HepG2 (cell line): ENCODE measurements around the gene XG. TPM values are rescaled to one million over a fixed set of nuclear protein-coding genes. Genes with fewer than 3 reads are reported as not detected.

Source experiments
- ATAC-seq: fragments of 200-7000 bp; cut with Tn5 transposase; 3 replicates; pipeline ENCODE4 v1.9.1; 2020; ENCODE audit warnings: mild to moderate bottlenecking, moderate library complexity
- BruUV-seq: library from RNA; stranded (reverse); fragments of 400-500 nt; replicated peaks from 2 replicates; lab custom pipeline; 2021; lab: Mats Ljungman, UMichigan
- CTCF ChIA-PET: fragments of 300-600 bp; formaldehyde crosslinking; extraction: SDS; loops from one replicate; lab custom pipeline; 2021; ENCODE audit warnings: low total read pairs, inconsistent platforms, low intra/inter-chr PET ratio; lab: Yijun Ruan, JAX
- POLR2A ChIA-PET: fragments of 350-600 bp; sonication (Branson Sonifier 250); formaldehyde crosslinking; loops from one replicate; lab custom pipeline; 2020; ENCODE audit warnings: antibody characterized with exemption, inconsistent platforms; lab: Yijun Ruan, JAX
- DNase-seq: peaks from one replicate; pipeline ENCODE4 v3.0.0-alpha.2; 2015; ENCODE audit warnings: low spot score
- FAIRE-seq: peaks from 3 replicates; lab custom pipeline; 2011; peaks lifted over from hg19 to GRCh38; lab: Jason Lieb, UNC
- H2AFZ ChIP-seq: one replicate; pipeline ENCODE4 v1.6.1; 2011; ENCODE audit warnings: low read length, inconsistent platforms
- H3K27ac ChIP-seq: fragments of 300-600 bp; 3 replicates; pipeline ENCODE4 v1.8.0; 2011; ENCODE audit warnings: mixed run types, mild to moderate bottlenecking, mixed read lengths, low read length, inconsistent platforms; ENCODE audit not compliant: insufficient read depth; ENCODE audit errors: extremely low read length
- H3K27me3 ChIP-seq, 2 experiments: fragments of 200-600 bp in 1 of 2; 2 replicates in 1 of 2; 3 replicates in 1 of 2; pipeline versions ENCODE4 v1.6.0 to v1.8.0; 2011; ENCODE audit warnings: low read length in 2 of 2, mild to moderate bottlenecking in 2 of 2, moderate library complexity in 2 of 2, inconsistent platforms in 1 of 2; ENCODE audit not compliant: insufficient read depth in 2 of 2, control insufficient read depth in 1 of 2
- H3K36me3 ChIP-seq, 2 experiments: fragments of 200-600 bp in 1 of 2; replicated peaks in 1 of 2; 2 replicates in 1 of 2; 3 replicates in 1 of 2; pipeline versions ENCODE4 v1.5.1 to v1.8.0; 2011; ENCODE audit warnings: low read length in 2 of 2, inconsistent platforms in 1 of 2; ENCODE audit not compliant: insufficient read depth in 2 of 2, control insufficient read depth in 1 of 2
- H3K4me1 ChIP-seq: 2 replicates; pipeline ENCODE4 v1.5.1; 2012; ENCODE audit warnings: low read length, inconsistent platforms; ENCODE audit not compliant: insufficient read depth
- H3K4me2 ChIP-seq: 2 replicates; pipeline ENCODE4 v1.6.0; 2011; ENCODE audit warnings: low read depth, low read length, inconsistent platforms
- H3K4me3 ChIP-seq, 3 experiments: fragments of 200-600 bp in 1 of 3; sonication (generic), shearing (Covaris generic) in 1 of 3; replicated peaks in 1 of 3; 2 replicates each; pipeline ENCODE4 v1.5.1; 2011 to 2016; ENCODE audit warnings: low read length in 3 of 3, inconsistent platforms in 2 of 3, low read depth in 2 of 3, mild to moderate bottlenecking in 2 of 3, control low read depth in 1 of 3, mixed read lengths in 1 of 3; ENCODE audit not compliant: insufficient read depth in 1 of 3
- H3K79me2 ChIP-seq: one replicate; pipeline ENCODE4 v1.6.1; 2011; ENCODE audit warnings: low read length, inconsistent platforms; ENCODE audit not compliant: insufficient read depth
- H3K9ac ChIP-seq: 2 replicates; pipeline ENCODE4 v1.6.0; 2011; ENCODE audit warnings: mild to moderate bottlenecking, low read depth, low read length, inconsistent platforms; ENCODE audit not compliant: insufficient read depth
- H3K9me3 ChIP-seq: 2 replicates; pipeline ENCODE4 v1.5.1; 2012; ENCODE audit warnings: mild to moderate bottlenecking, low read length
- H4K20me1 ChIP-seq: 2 replicates; pipeline ENCODE4 v1.6.0; 2011; ENCODE audit warnings: inconsistent platforms, mild to moderate bottlenecking, low read length, moderate library complexity; ENCODE audit not compliant: insufficient read depth
- ELK4 ChIP-seq: sonication (generic); formaldehyde crosslinking; IDR thresholded peaks from 2 replicates; pipeline ENCODE4 v1.9.0; 2021; ENCODE audit warnings: missing genetic modification reagents, borderline replicate concordance
- IKZF1 ChIP-seq: fragments of 450-650 bp; IDR thresholded peaks from 2 replicates; pipeline ENCODE4 v1.7.1; 2016
- MYNN ChIP-seq: sonication (generic); formaldehyde crosslinking; IDR thresholded peaks from 2 replicates; pipeline ENCODE4 v1.4.0; 2020; ENCODE audit warnings: mild to moderate bottlenecking, low read depth, missing genetic modification reagents
- NFKBIZ ChIP-seq: IDR thresholded peaks from 2 replicates; pipeline ENCODE4 v1.6.1; 2018; ENCODE audit warnings: missing genetic modification reagents, missing compliant biosample characterization
- PCBP1 ChIP-seq: fragments of 200-400 bp; formaldehyde crosslinking; IDR thresholded peaks from 2 replicates; pipeline ENCODE4 v1.6.1; 2017; ENCODE audit warnings: mild to moderate bottlenecking, low read depth, low read length, borderline replicate concordance
- RELA ChIP-seq: sonication (generic); formaldehyde crosslinking; IDR thresholded peaks from 2 replicates; pipeline ENCODE4 v1.4.0; 2020; ENCODE audit warnings: missing genetic modification reagents
- ZBTB49 ChIP-seq: sonication (generic); formaldehyde crosslinking; IDR thresholded peaks from 2 replicates; pipeline ENCODE4 v1.4.0; 2020; ENCODE audit warnings: missing genetic modification reagents, borderline replicate concordance
- ZNF607 ChIP-seq: sonication (generic); formaldehyde crosslinking; IDR thresholded peaks from 2 replicates; pipeline ENCODE4 v1.5.1; 2020; ENCODE audit warnings: missing genetic modification reagents, mild to moderate bottlenecking, borderline replicate concordance
- ZNF850 ChIP-seq: sonication (generic); formaldehyde crosslinking; conservative IDR thresholded peaks from 2 replicates; pipeline ENCODE4 v1.9.0; 2021; ENCODE audit warnings: mild to moderate bottlenecking, missing genetic modification reagents
- WGBS: methylation state at CpG from one replicate; pipeline ENCODE4 v1.1.6; 2017; ENCODE audit warnings: low lambda C conversion rate; 5-methylcytosine and 5-hydroxymethylcytosine counted together
- in situ Hi-C: cut with HindIII; loops from 2 replicates; pipeline ENCODE4 v1.10.0; 2017; ENCODE audit warnings: low pct_unique_long_range_greater_than_20kb; ENCODE audit not compliant: extremely low pct_ligation_motif_present
- intact Hi-C: fragments of 100-400 bp; cut with micrococcal nuclease; formaldehyde crosslinking; loops from one replicate; pipeline ENCODE4 v1.10.0; 2022; ENCODE audit not compliant: unreplicated experiment
- polyA plus RNA-seq, 8 experiments: library from polyadenylated mRNA; depleted of rRNA in 3 of 8; stranded (reverse) in 7 of 8; unstranded in 1 of 8; fragments of >200 nt; fragmentation: Illumina TruSeq in 4 of 8; extraction: Trizol in 4 of 8; gene quantifications; 2 replicates each; pipeline versions ENCODE4 v1.2.1 to v1.2.3, GENCODE V29; 2011 to 2016; ENCODE audit warnings: low read depth in 4 of 8, missing spikeins in 1 of 8, mixed read lengths in 1 of 8; ENCODE audit not compliant: insufficient read depth in 1 of 8
- total RNA-seq, 5 experiments: library from RNA; depleted of rRNA; stranded (reverse); fragments of >200 nt; fragmentation: Illumina TruSeq; extraction: Trizol; gene quantifications; 2 replicates each; pipeline ENCODE4 v1.2.3, GENCODE V29; 2016; ENCODE audit warnings: low read depth in 1 of 5

Gene XG
- total and polyA plus RNA-seq, 2 of the 13 experiments (the other 11 are each of a cell fraction or from before 2014, with no cell fraction given) = not detected

- TF ChIP-seq MYNN (CRISPR knock-in tag) (no peak), ZNF607 (no peak), IKZF1 (no peak), PCBP1 (no peak), ZNF850 (no peak), RELA (no peak), ELK4 (CRISPR knock-in tag) (no peak), ZBTB49 (CRISPR knock-in tag) (no peak), NFKBIZ (CRISPR knock-in tag) (no peak)
- FAIRE-seq (no peak), ATAC-seq (no peak), DNase-seq (no peak)
- Histone ChIP-seq H4K20me1 (no peaks in the 10 kb centered on the region; the same call in 1 of the 2 replicates), H2AFZ (no peak overlapping the region), H3K9me3 (no peaks in the 10 kb centered on the region), H3K4me2 (no peak overlapping the region), H3K27me3 (no peaks in the 10 kb centered on the region), H3K79me2 (peaks cover 42% of the 10 kb centered on the region), H3K4me1 (peaks cover 24% of the 10 kb centered on the region), H3K9ac (no peak overlapping the region), H3K36me3 (peaks cover 10 to 34% of the 10 kb centered on the region in 2 experiments), H3K4me3 (no peak overlapping the region), H3K27ac (no peak overlapping the region)
- no TSS peak for BruUV-seq
- in situ Hi-C loops (no loop called here), intact Hi-C loops (no loop called here)
- 98% methylated on average over 8 of the region's 9 CpGs for WGBS
- ChIA-PET POLR2A (no interaction called here), CTCF (no interaction called here)
Observed at GRCh38 chrX:2712428-2712827, 39.4 kb upstream of the XG start.
